HG02870 (cell line): ENCODE results near the gene COLEC12.

Experiments used
- ATAC-seq: cut with Tn5 transposase; IDR thresholded peaks from one replicate; pipeline ENCODE4 v1.9.1; 2021; ENCODE audit warnings: mild to moderate bottlenecking, moderate library complexity; ENCODE audit not compliant: unreplicated experiment

COLEC12 gene

GRCh38 chr18:476251-476664 is 24.2 kb downstream of the COLEC12 start:
- ATAC-seq: no peak

GRCh38 chr18:475202-476031 is 25.1 kb downstream of the COLEC12 start:
- no peak for ATAC-seq

GRCh38 chr18:474416-474815 is 26.1 kb downstream of the COLEC12 start:
- no peak for ATAC-seq

- ATAC-seq: no peak
These were observed 26.7 kb downstream of the COLEC12 start for GRCh38 chr18:473802-474201.

- ATAC-seq: no peak
These were observed 28.8 kb downstream of the COLEC12 start for GRCh38 chr18:471716-472115.

- ATAC-seq: no peak
These were observed 29.6 kb downstream of the COLEC12 start for GRCh38 chr18:470661-471501.

- ATAC-seq: no peak
These were observed 31.3 kb downstream of the COLEC12 start for GRCh38 chr18:468955-469790.

GRCh38 chr18:463827-464541 is 36.5 kb downstream of the COLEC12 start:
- no peak for ATAC-seq

- ATAC-seq: no peak
These were observed 37.1 kb downstream of the COLEC12 start for GRCh38 chr18:463403-463802.

GRCh38 chr18:461762-462161 is 38.7 kb downstream of the COLEC12 start:
- ATAC-seq: no peak

- ATAC-seq: no peak
These were observed 39.7 kb downstream of the COLEC12 start for GRCh38 chr18:460791-461190.

- ATAC-seq: no peak
These were observed 40.5 kb downstream of the COLEC12 start for GRCh38 chr18:459814-460593.

GRCh38 chr18:457521-458412 is 42.7 kb downstream of the COLEC12 start:
- ATAC-seq: no peak

- ATAC-seq: no peak
These were observed 43.4 kb downstream of the COLEC12 start for GRCh38 chr18:457140-457519.

- no peak for ATAC-seq
These were observed 44.0 kb downstream of the COLEC12 start for GRCh38 chr18:456361-457139.

GRCh38 chr18:453400-453799 is 47.1 kb downstream of the COLEC12 start:
- no peak for ATAC-seq

- ATAC-seq: no peak
These were observed 47.7 kb downstream of the COLEC12 start for GRCh38 chr18:452816-453215.

- ATAC-seq: no peak
These were observed 51.1 kb downstream of the COLEC12 start for GRCh38 chr18:449374-449773.
